Prostate gland (tissue), 2 donors: ENCODE data around the gene DYNLRB1. TPM values are rescaled to one million over a fixed set of nuclear protein-coding genes. Genes with fewer than 3 reads are reported as not detected.

Experiments used
- DNase-seq: peaks from one replicate; pipeline ENCODE4 v3.0.0-alpha.2; 2019; ENCODE audit warnings: low spot score
- H3K27ac ChIP-seq, 2 donors: fragments of 200-600 bp; sonication (generic); 2 replicates each; pipeline ENCODE4 v1.5.1; 2017 to 2019
- H3K27me3 ChIP-seq: fragments of 200-600 bp; sonication (generic); replicated peaks from 2 replicates; pipeline ENCODE4 v1.5.1; 2019; ENCODE audit not compliant: insufficient read depth
- H3K36me3 ChIP-seq, 2 donors: fragments of 200-600 bp; sonication (generic); 1 replicate in 1 of 2; 2 replicates in 1 of 2; pipeline versions ENCODE4 v1.5.1 to v1.8.1; 2017 to 2019
- H3K4me1 ChIP-seq: fragments of 200-600 bp; sonication (generic); replicated peaks from 2 replicates; pipeline ENCODE4 v1.5.1; 2019
- H3K4me3 ChIP-seq, 2 donors: fragments of 200-600 bp; sonication (generic); 2 replicates each; pipeline ENCODE4 v1.5.1; 2017 to 2019
- H3K9me3 ChIP-seq: fragments of 200-600 bp; sonication (generic); 2 replicates; pipeline ENCODE4 v1.5.1; 2017
- CTCF ChIP-seq, 4 experiments: fragments of 200-600 bp in 2 of 4; fragments of 450-650 bp in 2 of 4; sonication (generic) in 2 of 4; IDR thresholded peaks; 1 replicate in 3 of 4; 2 replicates in 1 of 4; pipeline ENCODE4 v1.5.1; 2016 to 2019; ENCODE audit warnings: antibody characterized with exemption in 4 of 4, mild to moderate bottlenecking in 2 of 4, moderate library complexity in 2 of 4
- POLR2A ChIP-seq: fragments of 450-650 bp; IDR thresholded peaks from one replicate; pipeline ENCODE4 v1.6.1; 2016; ENCODE audit warnings: antibody characterized with exemption, mild to moderate bottlenecking
- POLR2AphosphoS5 ChIP-seq: sonication (generic); formaldehyde crosslinking; IDR thresholded peaks from one replicate; pipeline ENCODE4 v1.6.1; 2017; ENCODE audit warnings: antibody characterized with exemption
- WGBS: methylation state at CpG from one replicate; pipeline ENCODE4 v1.1.5; 2018; 5-methylcytosine and 5-hydroxymethylcytosine counted together
- intact Hi-C: fragments of 100-400 bp; cut with DNase I; formaldehyde crosslinking; loops from one replicate; pipeline ENCODE4 v1.14.2; 2022
- total RNA-seq, 2 donors: library from RNA; depleted of rRNA; stranded (reverse); fragments of >200 nt; gene quantifications; one replicate each; pipeline ENCODE4 v1.1.0, GENCODE V29; 2016

The DYNLRB1 gene
- total RNA-seq, 2 donors from 2014 or later = 132 to 247 TPM

- Histone ChIP-seq H3K36me3 (no peaks in the 10 kb centered on the region), H3K4me3 (no peak overlapping the region), H3K27ac (no peak overlapping the region), H3K9me3 (no peaks in the 10 kb centered on the region), H3K4me1 (no peaks in the 10 kb centered on the region), H3K27me3 (no peaks in the 10 kb centered on the region)
- TF ChIP-seq CTCF (IDR thresholded peaks at IDR 0.05) (peak in 1 of 4 experiments; percentile 7), POLR2AphosphoS5 (no peak), POLR2A (no peak)
- intact Hi-C loops = no loop called here
- WGBS = 65% methylated on average over 5 of the region's 5 CpGs
- no peak for DNase-seq
Measured at GRCh38 chr20:34562641-34563040, 46.4 kb downstream of the DYNLRB1 start.

GRCh38 chr20:34564833-34565232, 48.6 kb downstream of the DYNLRB1 start:
- intact Hi-C loops = no loop called here
- TF ChIP-seq POLR2A (no peak), POLR2AphosphoS5 (no peak), CTCF (IDR thresholded peaks at IDR 0.05) (no peak)
- H3K4me1 ChIP-seq = no peaks in the 10 kb centered on the region
- DNase-seq = no peak
- H3K4me3 ChIP-seq = no peak overlapping the region
- WGBS = 77% methylated on average over 7 of the region's 7 CpGs
- no peaks in the 10 kb centered on the region for H3K36me3 ChIP-seq
- H3K27me3 ChIP-seq = no peaks in the 10 kb centered on the region
- H3K9me3 ChIP-seq = no peaks in the 10 kb centered on the region
- H3K27ac ChIP-seq = no peak overlapping the region

- Histone ChIP-seq H3K27ac (no peak overlapping the region), H3K36me3 (no peaks in the 10 kb centered on the region), H3K4me1 (no peaks in the 10 kb centered on the region), H3K4me3 (no peak overlapping the region), H3K27me3 (no peaks in the 10 kb centered on the region), H3K9me3 (no peaks in the 10 kb centered on the region)
- no peak for DNase-seq
- intact Hi-C loops = no loop called here
- 81% methylated on average over 9 of the region's 9 CpGs for WGBS
- no peak for TF ChIP-seq POLR2AphosphoS5
- TF ChIP-seq CTCF (IDR thresholded peaks at IDR 0.05) = no peak
- TF ChIP-seq POLR2A = no peak
Measured at GRCh38 chr20:34566978-34567891, 51.0 kb downstream of the DYNLRB1 start.

GRCh38 chr20:34567892-34568865, 52.0 kb downstream of the DYNLRB1 start:
- TF ChIP-seq CTCF (IDR thresholded peaks at IDR 0.05) = no peak
- TF ChIP-seq POLR2A = no peak
- no peak for TF ChIP-seq POLR2AphosphoS5
- 88% methylated on average over 15 of the region's 15 CpGs for WGBS
- Histone ChIP-seq H3K4me3 (no peak overlapping the region), H3K36me3 (no peaks in the 10 kb centered on the region), H3K27ac (no peak overlapping the region), H3K27me3 (no peaks in the 10 kb centered on the region), H3K9me3 (no peaks in the 10 kb centered on the region), H3K4me1 (no peaks in the 10 kb centered on the region)
- no peak for DNase-seq
- intact Hi-C loops = no loop called here
